Activated CD4-positive, alpha-beta T cell treated with anti-CD3 and anti-CD28 coated beads for 1 hour (primary cell): ENCODE measurements around the gene DCC.

Experiments used
- DNase-seq: peaks from one replicate; pipeline ENCODE4 v3.0.0-alpha.2; 2020

Gene DCC

DNA sequence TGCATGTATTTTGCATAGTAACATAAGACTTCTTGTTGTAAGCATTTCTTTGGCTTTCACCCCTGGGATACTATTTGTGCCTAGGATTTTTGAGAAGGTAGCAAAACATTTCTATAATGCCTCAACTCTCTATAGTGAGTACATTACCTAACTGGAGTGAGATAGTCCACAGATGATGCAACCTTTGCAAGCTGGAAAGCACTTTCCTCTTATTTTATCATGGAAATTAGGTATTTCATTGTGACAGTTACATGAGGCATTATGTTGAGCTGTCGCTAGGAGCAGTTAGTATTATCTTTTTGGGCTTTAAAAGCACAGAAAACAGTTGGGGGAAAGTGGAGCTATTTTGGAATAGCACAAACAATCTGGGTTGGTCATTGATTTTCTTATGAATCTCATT, 786.2 kb downstream of the DCC start:
- DNase-seq = no peak

DNA sequence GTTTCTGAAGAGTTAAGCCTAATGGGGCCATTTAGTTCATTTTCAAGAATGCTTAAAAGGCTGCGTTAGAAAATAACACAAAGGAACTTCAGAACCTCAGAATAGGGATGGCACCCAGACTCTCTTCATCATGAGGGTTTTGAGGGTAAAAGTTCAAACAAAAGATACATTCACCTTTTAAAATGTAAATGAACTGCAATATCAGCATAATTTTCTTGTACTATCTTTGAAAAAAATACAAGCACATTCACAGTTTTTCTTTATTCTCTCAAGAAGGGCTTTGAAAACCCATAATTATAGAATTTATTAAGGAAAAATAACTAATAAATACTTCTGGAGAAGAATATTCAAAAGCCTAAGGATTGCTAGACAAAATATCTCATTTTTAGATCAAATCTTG, 791.0 kb downstream of the DCC start:
- DNase-seq = no peak

DNA sequence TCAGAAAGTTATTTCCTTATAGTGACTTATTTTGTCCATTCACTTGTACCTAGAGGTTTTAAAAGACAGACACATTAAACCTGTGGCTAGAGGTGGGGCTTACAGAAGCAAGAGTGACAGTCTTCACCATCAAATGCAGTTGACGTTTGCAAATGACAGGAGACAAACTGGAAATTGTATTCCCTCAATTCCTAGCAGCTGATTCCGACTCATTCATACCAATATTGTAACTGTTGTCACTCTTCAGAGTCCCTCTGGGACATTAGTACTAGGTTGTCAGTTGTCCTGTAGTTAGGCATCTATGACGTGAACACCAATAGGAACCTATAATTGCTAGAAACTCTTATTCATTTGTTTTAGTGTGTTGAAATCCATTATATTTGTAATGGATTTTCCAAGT, 794.7 kb downstream of the DCC start:
- no peak for DNase-seq

- no peak for DNase-seq
Observed at GRCh38 chr18:53135654-53136053, 795.7 kb downstream of the DCC start.

DNA sequence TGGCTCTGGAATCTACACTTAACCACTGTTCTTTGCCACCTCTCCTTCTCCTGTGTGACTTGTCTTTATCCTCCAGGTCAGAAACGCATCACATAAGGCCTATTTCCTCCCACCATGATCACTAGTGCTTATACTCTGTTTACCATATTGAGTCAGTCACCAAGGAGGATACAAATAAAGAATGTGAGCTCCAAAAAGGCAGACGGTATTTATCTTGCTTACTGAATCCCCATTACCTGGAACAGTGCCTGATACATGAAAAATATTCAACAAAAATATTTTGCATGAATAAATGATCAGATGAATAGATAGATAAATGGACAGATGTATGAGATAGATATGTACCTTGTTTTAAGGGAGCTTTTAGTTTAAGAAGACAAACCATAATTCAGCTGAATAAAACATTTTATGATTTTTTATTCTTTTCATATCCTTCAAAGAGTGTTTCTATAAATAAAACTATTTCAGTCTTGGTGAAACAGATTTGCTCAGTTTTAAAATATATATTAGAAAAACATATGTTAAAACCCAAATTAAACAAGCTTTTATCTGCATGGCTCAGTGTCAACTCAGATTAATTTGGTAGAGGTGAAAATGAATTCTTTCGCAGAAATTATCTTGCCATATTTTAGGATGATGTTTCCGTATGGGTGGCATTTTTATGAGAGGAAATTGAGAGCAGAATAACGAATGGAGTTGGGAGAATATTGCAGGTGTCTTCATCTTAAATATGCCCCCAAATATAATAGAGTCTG, 799.9 kb downstream of the DCC start:
- no peak for DNase-seq

GRCh38 chr18:53142005-53142404, 802.0 kb downstream of the DCC start:
- no peak for DNase-seq

GRCh38 chr18:53147472-53147871, 807.5 kb downstream of the DCC start:
- no peak for DNase-seq

GRCh38 chr18:53148123-53148522, 808.1 kb downstream of the DCC start:
- no peak for DNase-seq

- no peak for DNase-seq
Observed at GRCh38 chr18:53152476-53152875, 812.5 kb downstream of the DCC start.

GRCh38 chr18:53153281-53153680, 813.3 kb downstream of the DCC start:
- DNase-seq = no peak

DNA sequence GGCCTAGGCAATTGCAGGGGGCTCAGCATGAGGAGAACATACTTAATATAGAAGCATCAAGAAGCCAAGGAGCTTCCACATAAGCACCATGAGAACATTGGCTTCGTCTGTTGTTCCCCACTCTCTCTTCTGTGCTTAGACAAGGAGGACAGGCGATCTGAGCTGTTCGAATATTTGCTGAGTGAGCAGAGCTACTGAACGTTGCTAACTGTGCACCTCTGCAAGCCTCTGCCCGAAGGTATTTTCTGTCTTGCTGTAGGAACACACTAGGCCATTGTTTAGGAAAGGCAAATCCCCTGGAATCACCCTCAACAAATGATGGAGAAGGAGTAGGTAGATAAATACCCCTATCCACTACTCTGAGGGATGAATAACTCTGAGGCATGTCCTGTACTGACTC, 813.8 kb downstream of the DCC start:
- DNase-seq = no peak

DNA sequence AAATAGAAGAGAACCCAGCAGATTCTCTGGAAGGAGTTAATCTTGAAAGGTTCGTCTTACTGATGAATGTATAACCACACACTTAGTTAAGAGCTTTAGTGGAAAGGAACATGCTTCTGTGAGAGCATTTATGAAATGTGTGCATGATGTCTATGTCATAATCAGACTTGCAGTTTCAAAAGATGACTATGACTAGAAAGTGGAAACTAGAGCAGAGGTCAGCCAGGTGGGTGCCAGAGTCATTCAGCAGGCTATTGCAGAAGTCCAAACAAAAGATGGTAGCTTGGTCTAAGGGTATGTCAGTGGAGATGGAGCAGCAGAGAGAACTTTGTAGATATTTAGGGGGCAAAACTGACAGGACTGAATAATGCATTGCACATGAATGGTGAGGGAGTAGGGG, 825.8 kb downstream of the DCC start:
- DNase-seq = no peak

DNA sequence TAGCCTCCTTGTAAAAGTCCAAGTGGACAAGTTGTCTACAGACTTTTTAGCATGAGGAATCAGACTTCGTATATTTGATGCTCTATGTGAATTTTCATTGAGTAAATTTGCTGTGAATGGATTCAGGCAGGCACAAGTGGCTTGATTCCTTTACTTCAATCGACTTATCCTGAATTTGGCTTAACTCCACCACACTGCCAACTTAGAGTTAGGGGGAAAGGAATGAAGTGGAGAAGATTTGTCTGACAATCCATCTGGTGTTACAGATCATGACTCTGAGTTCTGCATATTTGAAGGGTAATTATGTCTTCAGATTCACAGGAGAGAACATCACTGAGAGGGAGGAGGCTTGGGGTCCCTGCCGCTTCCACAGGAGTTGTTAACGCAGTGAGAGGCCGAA, 829.3 kb downstream of the DCC start:
- DNase-seq = no peak

- no peak for DNase-seq
Observed at GRCh38 chr18:53191634-53192033, 851.6 kb downstream of the DCC start.

GRCh38 chr18:53193870-53194269, 853.9 kb downstream of the DCC start:
- no peak for DNase-seq

GRCh38 chr18:53219853-53220252, 879.9 kb downstream of the DCC start:
- DNase-seq = no peak

- DNase-seq = no peak
Observed at GRCh38 chr18:53224128-53224778, 884.3 kb downstream of the DCC start.

DNA sequence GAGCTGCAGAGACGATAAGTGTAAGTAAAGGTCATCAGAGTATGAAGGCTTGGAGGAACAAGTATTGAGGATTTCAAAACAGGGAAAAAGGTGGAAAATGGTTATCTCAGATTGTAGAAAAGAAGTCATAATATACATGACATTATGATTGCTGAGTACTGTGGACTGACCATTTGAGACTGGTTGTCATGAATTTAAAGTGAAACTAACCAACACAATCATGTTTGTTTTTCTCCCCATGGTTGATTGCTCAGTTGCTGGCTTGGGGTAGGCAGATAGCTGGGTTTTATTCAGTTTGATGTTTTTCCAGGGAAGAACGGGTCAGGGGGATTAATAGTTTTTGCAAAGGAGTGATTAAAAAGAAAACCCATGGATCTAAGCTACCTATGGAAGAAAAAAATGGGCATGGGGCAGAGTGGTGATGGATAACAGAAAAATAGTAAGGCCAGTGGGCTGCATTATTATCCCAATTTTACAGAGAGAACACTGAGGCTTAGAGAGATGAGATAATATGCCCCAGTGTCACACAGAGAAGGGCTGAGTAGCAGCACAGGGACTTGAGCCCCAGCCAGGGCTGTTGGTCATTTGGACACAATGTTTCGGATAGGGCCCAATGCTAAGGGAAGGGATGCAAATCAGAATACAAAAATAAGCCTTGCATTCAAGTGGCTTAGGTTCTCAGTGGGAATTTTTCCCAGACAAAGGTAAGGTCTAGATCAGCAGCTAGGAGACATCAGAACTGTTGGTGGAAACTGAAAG, 885.7 kb downstream of the DCC start:
- no peak for DNase-seq

GRCh38 chr18:53234610-53235009, 894.6 kb downstream of the DCC start:
- no peak for DNase-seq

DNA sequence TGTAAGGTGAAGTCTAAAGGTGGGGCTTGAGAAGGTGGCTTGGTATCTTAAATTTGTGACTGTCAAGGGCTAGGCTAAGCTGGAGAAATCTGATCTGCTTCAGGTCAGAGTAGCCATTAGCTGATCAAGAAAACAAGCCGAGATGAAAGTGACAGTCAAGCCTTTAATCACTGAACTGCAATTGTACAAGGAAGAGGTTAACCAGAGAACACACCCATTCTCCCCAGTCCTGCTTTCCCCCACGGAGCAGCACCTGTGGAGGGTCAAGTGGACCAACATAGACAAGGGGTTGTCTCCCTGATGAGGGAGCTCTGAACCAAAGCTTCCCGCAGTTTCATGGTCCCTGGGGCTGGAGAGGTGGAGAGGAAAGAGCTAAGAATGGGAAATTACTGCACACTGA, 901.2 kb downstream of the DCC start:
- no peak for DNase-seq

DNA sequence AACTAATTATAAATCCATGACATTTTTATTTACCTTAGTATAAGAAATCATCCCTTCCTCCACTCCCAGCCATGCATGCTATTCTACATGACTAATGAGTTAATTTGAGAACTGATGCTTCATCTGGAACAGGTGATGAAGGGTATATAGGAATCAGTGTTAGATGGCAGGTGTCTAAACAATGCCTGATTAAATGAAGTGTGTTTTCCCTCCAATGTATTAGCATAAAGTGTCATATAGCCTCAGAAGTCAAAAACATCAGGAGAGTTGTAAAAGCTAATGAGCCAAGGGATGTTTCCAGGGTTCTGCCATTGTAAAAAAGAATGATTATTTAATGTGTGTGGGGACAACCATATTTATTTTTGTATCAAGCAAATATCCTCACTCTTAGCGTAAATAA, 913.8 kb downstream of the DCC start:
- no peak for DNase-seq

- DNase-seq = no peak
Observed at GRCh38 chr18:53254265-53254664, 914.3 kb downstream of the DCC start.

GRCh38 chr18:53261241-53261640, 921.2 kb downstream of the DCC start:
- no peak for DNase-seq

GRCh38 chr18:53266850-53267249, 926.9 kb downstream of the DCC start:
- no peak for DNase-seq
